HL-60/S4 treated with retinoic acid at 250 ng/mL for 4 days and 3 days (cell line): Measurements from ENCODE around the gene ASAP2.
"Not testable (repeated sequence)": the region's sequence is repeated elsewhere in the genome, so short reads cannot be mapped to it uniquely, and the experiment has no call there.

Experiments
- in situ Hi-C: fragments of 300-500 bp; cut with MboI; formaldehyde crosslinking; loops from 2 replicates; pipeline ENCODE4 v1.7.0; 2022; ENCODE audit warnings: low sequenced_read_pairs

Gene ASAP2

GRCh38 chr2:9250091-9250490 is 43.5 kb downstream of the ASAP2 start:
- in situ Hi-C loops = no loop called here

GRCh38 chr2:9250498-9251153 is 44.0 kb downstream of the ASAP2 start:
- in situ Hi-C loops = no loop called here

- in situ Hi-C loops = no loop called here
Measured at GRCh38 chr2:9251154-9252001, 44.8 kb downstream of the ASAP2 start.

DNA sequence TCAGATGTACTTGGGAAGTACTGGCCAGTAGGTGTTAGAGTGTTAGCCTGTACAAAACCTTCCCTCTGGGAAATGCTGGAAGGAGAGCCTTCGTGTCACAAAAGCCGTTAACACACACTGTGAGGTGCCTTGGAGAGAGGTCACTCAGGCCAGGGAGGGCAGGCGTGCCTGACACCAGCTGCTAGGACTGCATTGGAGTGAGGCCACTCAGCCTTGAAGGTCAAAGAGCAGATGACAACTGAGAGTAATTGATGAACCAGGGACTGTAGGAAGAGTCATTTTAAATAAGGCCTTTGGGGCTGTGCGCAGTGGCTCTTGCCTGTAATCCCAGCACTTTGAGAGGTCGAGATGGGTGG is 45.4 kb downstream of the ASAP2 start:
- in situ Hi-C loops = no loop called here

DNA sequence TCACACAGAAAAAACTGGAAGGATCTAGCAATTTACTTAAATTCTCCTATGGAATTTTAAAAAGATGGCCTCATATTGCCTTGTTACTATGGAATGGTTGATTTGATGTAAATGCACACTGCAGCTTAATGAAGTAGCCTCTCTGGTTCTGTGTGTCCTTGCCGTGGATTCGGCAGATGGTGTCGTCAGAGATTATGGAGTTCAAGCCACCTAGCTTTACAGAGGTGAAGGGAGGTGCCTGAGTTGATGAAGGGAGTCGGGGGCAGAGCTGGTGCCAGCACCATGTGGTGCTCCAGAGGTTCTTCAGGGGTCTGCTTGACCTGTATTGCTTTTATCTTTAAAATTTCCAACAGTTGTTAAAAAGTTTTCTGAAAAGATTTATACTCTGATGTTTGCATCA is 48.8 kb downstream of the ASAP2 start:
- in situ Hi-C loops = no loop called here

DNA sequence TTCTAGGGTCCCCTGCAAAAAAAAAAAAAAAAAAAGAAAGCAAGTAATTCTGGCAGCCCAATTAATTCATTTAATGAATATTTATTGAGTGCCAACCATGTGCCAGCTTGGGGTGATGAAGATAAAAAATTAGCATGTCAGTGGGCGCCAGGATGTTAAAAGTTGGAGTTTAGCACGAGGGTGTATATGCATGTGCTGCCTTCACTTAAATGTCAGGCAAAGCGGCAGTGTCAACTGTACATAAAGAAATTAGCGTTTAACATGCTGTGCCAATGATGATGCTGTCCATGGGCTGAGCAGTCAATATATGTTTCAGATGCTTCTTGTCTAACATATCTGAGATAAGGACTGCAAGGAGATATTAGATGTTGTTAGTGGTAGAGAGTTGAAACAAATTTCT is 49.5 kb downstream of the ASAP2 start:
- in situ Hi-C loops = no loop called here

GRCh38 chr2:9256570-9257043 is 50.0 kb downstream of the ASAP2 start:
- in situ Hi-C loops = no loop called here

DNA sequence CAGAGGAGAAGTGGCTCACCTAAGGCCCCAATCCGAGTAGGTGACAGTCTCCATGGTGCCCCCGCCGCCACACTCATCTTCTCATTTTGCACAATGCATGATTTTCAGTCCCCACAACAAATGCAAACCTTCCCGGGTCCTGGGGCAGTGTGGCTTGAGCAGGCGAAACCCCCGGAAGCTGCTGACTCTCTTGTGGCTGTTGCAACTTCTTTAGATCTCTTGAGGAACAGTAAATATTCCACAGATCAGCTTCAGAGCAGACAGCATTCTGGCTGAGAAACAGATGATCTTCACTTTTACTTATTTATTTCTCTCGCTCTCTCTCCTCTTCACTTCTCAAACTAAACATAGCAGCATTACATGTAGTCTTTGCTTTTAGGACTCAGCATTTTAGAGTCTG is 51.9 kb downstream of the ASAP2 start:
- in situ Hi-C loops = no loop called here

DNA sequence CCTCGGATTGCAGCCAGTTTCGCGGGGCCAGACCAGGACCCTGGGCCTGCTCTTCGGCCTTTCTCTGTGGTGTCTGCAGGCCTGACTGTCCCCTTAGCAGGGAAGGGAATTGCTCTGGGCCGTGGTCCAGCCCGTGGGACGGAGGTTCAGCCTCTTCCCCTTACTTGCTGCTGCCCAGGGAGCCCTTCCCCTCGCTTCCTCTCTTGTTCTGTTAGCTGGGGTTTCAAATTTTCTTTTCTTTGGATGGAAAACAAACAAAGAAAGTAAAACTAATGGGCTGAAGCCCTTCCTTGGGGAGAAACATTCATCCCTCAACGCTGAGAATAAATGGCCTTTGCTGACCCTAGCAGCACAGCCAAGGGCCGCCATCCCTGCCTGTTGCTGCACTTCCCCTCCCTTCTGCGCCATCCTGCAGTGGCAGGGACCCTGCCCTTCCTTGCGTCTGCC is 52.4 kb downstream of the ASAP2 start:
- in situ Hi-C loops = no loop called here

- in situ Hi-C loops = no loop called here
Measured at GRCh38 chr2:9260464-9260918, 53.9 kb downstream of the ASAP2 start.

GRCh38 chr2:9261231-9261883 is 54.7 kb downstream of the ASAP2 start:
- in situ Hi-C loops = no loop called here

DNA sequence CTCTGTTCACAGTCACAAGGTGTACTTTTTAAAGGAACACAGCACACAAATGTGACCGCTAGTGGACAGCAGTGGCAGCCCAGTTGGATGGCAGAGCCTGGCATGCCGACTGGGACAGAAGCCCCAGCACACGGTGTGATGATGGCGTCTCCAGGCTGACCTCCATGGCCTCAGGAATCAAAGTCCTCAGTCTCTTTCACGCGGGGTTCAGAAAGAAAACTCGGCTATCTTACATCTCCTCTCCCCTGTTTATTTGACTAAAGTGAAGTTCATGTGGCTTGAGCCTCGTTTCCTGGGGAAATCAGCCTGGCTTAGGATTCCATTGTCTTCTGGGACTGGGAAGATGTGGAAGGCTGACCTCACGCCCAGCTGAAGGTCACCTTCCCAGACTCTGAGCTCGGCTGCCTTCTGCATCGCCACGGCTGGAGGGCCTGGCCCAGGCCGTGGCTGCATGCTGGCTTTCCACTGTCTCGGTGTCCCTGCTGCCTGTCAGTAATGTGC is 56.1 kb downstream of the ASAP2 start:
- in situ Hi-C loops = no loop called here

DNA sequence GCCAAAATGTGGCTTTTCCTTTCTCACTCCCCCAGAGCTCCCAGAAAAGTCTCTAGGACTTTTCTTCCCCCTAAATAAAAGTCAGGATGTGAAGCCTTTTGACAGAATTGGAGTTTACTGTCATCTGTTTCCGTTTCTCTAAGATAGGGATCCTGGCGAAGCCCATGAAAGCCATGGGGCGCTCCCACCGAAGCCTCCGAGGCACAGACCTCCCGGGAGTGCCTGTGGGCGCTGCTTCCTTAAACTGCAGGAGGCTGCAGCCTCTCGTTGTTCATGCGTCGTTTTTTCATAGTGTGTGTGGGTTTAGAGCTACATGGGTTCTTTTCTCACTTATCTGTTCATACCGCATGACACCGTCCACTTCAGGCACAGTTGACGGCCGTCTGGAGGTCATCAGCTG is 56.8 kb downstream of the ASAP2 start:
- in situ Hi-C loops = no loop called here

GRCh38 chr2:9264301-9264700 is 57.7 kb downstream of the ASAP2 start:
- in situ Hi-C loops = no loop called here

GRCh38 chr2:9266711-9267110 is 60.1 kb downstream of the ASAP2 start:
- in situ Hi-C loops = no loop called here

- in situ Hi-C loops = not testable (repeated sequence)
Measured at GRCh38 chr2:9267286-9267685, 60.7 kb downstream of the ASAP2 start.

- in situ Hi-C loops = no loop called here
Measured at GRCh38 chr2:9268301-9269080, 61.9 kb downstream of the ASAP2 start.

- in situ Hi-C loops = no loop called here
Measured at GRCh38 chr2:9269295-9269694, 62.7 kb downstream of the ASAP2 start.

DNA sequence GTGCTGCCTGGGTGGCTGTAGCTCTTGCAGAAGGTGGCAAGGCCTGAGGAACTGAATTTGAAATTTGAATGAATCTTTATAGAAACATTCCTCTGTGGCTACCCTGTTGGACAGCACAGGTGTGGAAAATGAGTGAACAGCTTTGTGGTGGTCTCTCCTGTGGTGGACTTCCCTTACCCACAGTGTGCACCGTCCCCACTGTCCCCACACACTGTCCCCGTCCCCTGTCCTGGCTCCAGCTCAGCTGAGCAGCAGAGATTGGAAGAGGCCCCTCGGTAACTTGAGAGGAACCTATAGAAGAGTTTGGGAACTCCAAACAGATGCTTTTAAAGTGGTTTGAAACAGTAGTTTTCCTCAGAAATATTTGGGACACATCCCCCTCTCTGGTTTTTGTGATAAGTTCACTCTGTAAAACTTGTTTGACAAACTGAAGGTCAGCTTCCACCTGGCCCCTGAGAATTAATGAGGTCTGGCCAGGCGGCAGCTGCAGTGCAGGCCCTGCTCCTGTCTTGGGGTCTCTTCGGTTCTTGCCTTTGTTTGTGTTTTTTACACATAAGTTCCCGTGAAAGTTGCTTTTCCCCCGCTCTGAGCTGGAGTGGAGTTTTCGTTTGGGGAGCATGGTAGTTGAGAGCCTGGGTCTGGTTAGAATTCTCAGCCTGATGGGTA is 63.2 kb downstream of the ASAP2 start:
- in situ Hi-C loops = no loop called here

DNA sequence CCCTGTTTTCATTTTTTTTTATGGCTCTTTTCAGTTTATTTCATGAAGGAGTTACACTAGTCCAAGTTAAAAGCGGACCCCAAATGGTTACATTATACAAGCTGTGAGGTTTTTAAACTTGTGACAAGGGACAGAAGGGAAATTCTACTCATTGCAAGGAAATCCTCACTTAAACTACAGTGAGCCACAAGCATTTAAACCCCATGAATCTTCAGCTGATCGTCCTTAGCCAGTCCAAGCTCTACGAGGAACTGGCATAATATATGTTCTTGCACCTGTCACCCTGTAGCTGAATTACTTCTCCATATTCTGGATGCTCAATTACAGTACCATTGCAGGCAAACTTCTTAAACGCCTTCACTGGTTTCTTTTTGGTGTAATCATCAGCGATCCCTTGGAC is 64.5 kb downstream of the ASAP2 start:
- in situ Hi-C loops = no loop called here
